ENCODE data around the gene SYDE1. TPM values are rescaled to one million over a fixed set of nuclear protein-coding genes. Genes with fewer than 3 reads are reported as not detected.

SYDE1 gene
- total RNA-seq: 10.1 TPM in 2 replicates

DNA sequence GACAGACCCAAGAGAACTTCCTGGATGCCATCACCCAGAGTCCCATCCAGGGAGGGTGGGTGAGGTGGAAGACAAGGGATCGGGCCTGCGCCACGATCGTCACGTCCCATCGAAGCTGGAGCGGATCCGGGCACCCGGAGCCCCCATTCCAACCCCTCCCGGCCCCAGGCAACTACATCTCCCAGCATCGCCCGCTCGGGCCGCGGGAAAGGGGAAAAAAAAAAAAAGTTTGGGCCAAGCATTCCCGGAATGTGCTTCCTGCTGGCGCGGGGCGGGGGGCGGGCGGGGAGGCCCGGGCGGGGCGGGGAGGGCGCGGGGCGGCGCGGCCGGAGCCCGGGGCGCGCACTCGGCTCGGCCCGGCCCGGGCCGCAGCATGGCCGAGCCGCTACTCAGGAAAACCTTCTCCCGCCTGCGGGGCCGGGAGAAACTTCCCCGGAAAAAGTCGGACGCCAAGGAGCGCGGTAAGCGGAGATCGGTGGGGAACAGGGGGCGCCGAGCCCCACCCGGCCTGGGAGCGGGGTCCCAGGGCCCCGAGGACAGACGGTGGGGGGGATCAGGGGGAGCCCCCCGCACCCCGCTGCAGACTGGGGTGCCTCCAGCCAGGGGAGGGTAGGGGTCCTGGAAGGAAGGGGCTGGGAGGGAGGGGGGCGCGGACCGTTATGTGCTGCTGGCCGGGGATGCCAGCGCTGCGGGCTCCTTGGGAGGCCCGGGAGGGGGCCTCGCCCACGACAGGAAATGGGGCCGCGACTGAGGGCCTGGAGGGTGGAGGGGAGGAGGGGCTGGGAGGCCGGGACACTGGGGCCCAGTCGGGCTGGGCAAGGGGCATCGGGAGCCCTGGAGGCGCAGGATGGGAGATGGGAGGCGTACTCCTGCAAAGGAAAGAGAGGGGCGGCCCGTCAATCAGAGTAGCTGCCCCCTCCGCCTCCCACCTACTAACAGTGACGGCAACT lies at the start of gene SYDE1:
TSS of gene SYDE1 (plus strand) at position 341 of the 950 bp plus-strand sequence. CDS start at position 374, 33 bp downstream.

GRCh38 chr19:15081911-15082310 lies 25.3 kb upstream of the SYDE1 start, which contains the start of gene OR1I1:
Gene OR1I1 (plus strand): TSS chr19:15082211. CDS start chr19:15087066, 4,855 bp downstream.

Other genes with a start within 250 kb of the SYDE1 start
- gene OR7A17, start 221.3 kb upstream of the SYDE1 start, total RNA-seq: not detected in 2 replicates
- not detected in 2 replicates for gene OR7C2, start 165.9 kb upstream of the SYDE1 start, total RNA-seq
- gene SLC1A6, start 127.5 kb upstream of the SYDE1 start, total RNA-seq: not detected in 2 replicates
- gene CASP14, start 57.9 kb upstream of the SYDE1 start, total RNA-seq: not detected in 2 replicates
- gene OR1I1, start 25.2 kb upstream of the SYDE1 start, total RNA-seq: 0.26 TPM in 1 of 2 replicates, not detected in the other
- 13.2 and 21.0 TPM in 2 replicates for gene NOTCH3, start 93.6 kb downstream of the SYDE1 start, total RNA-seq
- 0.16 TPM in 1 of 2 replicates, not detected in the other for gene EPHX3, start 125.0 kb downstream of the SYDE1 start, total RNA-seq
- 6.5 and 8.8 TPM in 2 replicates for gene BRD4, start 225.1 kb downstream of the SYDE1 start, total RNA-seq

Data from bronchial smooth muscle cell (primary cell).